Measurements from ENCODE around the gene GNG13.
A peak's percentile ranks its signal among the peaks of the same experiment; 100 is the strongest.

Gene GNG13

DNA sequence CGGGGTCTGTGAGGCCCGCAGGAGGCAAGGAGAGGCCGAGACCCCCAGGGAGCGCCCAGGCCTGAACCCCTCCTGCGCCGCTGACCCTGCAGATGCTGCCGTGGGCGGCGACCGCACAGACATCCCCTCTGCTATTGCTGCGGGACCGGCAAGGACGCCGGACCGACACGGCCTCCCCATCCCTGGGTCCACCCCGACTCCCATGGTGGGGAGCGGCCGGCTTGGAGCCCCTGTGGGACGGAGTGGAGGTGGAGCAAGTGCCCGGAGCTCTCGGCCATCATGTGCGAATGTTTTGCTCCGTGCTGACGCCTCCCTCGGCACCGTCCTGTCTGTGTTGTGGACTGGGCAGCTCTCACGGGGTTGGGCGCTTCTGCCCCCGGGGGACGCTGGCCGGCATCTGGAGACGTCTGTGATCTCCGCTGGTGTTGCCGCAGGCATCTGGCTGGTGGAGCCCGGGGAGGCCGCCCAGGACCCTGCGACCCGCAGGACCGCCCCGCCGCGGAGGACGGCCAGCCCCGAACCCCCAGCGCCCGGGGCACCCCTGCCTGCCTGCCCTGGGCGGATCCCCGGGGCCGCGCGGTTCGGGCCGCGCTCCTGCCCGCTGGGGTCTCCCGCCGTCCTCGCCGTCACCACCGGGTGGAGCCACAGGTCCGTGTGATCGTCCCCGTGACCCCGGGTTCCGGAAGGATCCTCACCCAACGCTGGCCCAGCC lies 12.8 kb upstream of the GNG13 start:
- no peak for DNase-seq (ENCODE audit: low read depth)

DNA sequence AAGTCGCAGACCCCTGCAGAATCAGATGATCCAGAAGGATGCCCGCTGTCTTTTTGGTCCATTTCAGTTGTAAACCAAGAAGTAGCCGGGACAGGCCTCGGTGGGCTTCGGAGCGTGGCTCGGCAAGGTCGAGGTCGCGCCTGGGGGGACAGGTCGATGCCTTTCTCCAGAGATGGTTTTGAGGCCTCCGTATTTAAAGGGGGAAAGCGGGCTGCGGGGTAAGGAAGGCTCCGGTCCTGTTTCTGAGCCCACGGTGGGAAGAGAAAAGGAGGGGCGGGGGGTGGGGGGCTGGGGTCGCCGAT lies 7.5 kb upstream of the GNG13 start:
- no peak for DNase-seq (ENCODE audit: low read depth)

DNA sequence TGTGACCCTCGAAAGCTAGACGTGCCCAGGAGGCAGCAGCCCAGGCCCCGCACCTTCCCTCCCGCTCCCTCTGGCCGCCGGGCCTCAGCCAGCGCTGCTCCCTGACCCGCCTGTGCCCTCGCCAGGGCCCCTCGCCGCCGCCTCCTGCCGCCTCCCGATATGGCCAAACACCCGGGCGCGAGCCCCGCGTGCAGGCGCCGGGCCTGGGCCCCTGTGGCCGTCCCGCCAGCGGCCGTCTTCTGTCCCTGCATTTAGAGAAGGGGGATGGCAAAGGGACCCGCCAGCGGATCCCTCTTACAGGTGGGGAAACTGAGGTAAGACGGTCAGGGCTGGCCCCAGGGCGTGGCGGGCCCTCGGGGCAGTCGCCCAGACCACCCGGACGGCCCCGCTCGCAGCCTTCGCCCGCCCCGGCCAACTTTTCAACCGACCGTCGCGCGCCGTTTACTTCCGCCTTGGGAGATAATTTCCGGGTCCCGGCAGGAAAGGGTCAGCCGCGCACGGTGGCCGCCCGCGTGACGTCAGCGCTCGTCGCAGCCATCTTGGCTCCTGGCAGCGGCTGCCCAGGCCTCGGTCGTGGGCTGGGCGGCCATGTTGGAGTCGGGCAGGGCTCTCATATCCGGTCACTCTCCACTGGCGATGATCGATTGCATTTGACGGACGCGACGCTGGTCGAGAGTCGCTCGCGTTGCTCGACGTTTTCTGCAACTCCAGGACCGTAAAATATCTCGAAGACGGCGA lies 7.0 kb upstream of the GNG13 start:
- peak; percentile 42 for DNase-seq (ENCODE audit: low read depth)

DNA sequence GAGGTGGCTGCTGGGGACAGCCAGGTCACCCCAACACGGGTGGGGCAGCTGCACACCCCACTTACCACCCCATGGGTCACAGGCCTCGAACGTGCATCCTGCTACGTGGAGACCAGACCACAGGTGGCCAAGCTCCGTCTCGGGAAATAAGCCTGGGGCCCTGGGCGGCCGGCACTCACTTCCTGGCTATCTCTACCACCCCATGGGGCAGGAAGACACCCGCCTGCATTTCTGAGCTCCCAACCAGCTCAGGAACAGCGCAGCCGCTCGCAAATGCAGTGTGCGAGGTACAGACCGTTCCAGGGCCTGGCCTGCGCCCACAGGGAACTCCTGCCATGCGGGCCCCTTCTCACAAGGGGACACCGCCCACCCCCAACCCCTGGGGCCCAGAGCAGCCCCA lies 4.9 kb upstream of the GNG13 start:
- DNase-seq (ENCODE audit: low read depth), result no peak

DNA sequence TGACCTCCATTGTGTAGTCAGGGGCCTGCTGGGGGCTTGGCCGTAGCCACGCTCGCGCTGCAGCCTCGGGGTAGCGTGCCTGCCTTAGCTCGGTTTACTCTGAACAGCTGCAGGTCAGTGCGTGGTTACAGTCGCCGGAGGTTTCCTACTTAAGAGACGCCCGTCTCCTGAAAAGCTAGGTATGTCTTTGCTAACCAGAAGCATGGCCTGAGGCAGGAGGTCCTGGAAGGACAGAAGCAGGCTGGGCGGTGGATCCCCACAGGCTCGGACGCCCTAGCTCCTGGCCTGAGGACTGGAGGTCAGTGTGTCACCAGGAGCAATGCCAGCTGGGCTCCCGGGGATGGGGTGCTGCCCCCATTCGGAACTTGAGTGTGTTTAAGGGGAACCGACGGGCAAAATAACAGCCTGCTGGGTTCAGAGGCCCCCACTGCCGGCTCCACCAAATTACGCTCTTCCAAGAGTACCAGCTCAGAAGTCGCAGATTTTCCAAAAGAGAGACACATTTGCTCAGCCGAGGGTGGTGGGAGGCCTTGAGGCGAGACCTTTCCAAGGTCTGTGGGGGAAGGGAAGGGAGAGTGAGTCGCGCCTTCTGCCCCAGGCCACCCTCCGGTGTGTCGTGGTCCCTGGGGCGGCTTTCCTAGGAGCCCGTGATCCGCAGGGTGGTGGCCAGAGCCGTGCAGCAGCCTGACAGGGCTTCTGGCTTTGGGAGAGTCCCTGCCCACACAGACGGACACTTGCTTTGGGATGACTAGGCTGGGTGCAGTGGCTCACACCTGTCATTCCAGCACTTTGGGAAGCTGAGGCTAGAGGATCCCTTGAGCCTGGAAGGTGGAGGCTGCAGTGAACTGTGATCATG lies 3.9 kb upstream of the GNG13 start:
- DNase-seq (ENCODE audit: low read depth), result no peak

DNA sequence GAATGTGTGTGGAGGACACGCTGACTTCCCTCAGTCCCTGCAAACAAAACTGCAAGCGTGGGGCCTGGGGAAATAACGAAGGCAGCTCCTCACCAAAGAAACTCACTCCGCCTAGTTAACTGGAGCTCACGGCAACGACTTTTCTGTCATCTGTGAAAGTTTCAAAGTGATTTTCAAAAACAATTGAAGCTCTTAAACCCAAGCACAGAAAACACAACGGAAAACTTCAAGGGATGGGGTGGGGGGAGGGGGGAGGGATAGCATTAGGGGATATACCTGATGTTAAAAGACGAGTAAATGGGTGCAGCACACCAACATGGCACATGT lies 3.2 kb upstream of the GNG13 start:
- no peak for DNase-seq (ENCODE audit: low read depth)

DNA sequence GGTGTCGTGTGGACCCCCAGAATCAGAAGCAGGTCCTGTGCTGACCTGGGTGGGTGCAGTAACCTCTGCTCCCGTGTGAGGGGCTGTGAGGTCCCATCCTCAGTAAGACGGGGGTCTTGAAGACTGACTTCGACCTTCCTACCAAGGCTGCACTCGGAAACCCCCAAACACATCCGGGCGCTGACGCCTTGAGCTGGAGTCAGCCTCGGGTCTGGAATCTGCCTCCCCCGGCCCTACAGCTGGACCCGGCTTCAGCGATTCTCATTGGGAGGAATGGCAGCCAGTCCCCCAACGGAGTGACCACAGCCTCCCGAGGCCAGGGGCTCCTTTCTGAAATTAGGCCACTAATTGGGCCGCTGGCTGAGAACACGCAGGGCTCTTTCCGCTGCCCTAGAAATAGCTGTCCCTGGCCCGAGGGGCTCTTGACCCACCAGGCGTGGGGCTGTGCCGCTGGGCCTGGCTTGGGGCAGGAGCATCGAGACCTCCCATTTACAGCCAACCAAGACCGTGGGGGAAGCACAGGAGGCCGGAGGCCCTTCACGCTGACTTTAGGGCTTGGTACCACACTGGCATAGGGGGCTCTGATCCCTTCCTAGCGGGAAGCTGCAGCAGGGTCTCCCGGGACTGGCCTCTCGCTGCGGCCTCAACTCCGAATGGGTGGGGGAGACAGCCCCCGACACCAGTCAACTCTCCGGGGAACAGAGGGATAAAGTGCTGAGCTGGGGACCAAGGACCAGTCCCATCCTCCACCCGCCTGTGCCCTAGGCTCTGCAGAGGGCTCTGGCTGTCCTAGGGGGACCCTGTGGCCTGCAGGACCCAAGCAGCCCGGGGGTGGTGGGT lies 2.6 kb upstream of the GNG13 start:
- no peak for DNase-seq (ENCODE audit: low read depth)

DNA sequence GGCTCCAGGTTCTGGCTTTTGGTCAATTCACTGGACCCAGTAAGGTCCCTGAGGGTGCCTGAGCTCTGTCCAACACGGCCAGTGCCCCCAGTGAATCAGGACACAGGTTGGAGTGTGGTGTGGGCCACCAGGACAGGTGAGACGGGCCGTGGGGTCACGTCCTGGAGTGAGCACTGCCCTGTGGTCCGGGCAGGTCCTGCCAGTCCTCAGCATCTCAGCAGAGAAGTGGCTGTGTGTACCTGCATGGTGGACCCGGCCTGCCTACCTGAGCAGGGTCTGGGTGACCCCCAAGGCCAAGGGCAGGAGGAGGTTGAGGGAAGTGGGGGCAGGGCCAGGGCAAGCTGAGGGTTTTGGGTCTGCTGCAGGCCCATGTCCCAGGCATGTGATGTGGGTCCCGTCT lies 1.9 kb upstream of the GNG13 start:
- DNase-seq (ENCODE audit: low read depth), result no peak

DNA sequence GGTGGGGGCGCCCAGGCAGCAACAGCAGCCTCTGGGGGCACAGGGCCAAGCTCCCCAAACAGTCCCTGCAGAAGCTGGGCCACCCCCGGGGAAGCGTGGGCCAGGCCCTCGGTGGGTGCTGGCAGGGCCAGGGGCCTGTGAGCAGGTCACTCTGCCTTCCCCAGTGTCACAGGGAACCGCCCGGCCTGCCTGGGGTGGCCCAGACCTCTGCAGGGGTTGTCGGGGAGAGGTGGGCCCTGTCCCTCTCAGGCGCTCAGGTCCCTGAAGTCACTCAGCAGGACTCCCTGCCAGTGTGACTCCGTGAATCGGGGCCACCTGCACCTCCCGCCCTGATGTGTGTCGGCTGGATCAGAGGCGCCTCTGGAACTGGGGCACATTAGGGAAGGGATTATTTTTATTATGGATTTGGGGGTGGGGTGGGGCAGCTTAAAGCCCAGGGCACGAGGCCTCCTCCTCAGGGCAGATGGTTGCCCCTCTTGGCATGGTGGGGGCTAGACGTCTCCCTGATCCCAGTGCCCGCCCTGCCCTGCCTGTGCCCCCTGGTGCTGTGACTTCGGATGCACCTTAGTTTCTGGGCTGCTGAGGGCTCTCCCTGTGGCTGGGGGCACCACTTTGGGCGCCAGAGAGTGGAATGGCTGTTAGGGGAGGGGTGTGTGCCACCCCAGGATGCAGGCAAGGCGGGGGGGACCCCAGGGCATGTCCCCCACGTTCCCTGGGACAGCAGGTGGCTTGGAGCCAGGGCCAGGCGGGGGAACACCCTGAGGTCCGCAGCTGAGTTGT lies 1.2 kb upstream of the GNG13 start:
- DNase-seq (ENCODE audit: low read depth), result no peak

DNA sequence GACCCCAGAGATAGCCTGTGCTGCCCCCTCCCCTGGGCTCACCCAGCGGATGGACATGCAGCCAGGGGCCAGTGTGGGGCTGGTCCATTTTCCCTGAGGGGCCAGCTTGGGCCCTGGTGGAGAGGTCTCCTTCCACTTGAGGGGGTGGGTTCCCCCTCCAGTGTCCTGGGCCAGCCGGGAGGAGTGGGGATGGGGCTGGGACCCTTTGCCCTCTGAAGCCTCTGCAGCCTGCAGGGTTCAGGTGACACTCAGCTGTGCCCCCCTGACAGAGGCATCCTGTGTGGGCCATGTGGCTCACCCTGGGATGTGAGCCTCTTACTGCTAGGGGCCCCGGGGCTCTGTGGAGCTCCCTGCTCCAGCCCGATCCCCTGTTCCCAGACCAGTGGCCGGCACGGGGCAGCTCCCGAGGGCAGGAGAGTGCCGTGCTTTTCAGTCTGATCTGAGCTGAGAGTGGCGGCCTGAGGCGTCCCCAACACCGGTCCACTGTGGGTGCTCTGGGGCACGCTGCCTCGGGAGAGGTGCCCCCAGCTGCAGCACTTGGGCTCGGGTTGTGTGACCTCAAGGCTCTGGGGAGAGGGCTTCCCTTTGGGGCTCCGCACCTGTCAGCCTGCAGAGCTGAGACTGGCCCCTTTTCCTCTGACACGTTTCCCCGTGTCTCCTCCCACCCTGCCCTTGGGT lies 439 bp upstream of the GNG13 start:
- DNase-seq (ENCODE audit: low read depth), result no peak

DNA sequence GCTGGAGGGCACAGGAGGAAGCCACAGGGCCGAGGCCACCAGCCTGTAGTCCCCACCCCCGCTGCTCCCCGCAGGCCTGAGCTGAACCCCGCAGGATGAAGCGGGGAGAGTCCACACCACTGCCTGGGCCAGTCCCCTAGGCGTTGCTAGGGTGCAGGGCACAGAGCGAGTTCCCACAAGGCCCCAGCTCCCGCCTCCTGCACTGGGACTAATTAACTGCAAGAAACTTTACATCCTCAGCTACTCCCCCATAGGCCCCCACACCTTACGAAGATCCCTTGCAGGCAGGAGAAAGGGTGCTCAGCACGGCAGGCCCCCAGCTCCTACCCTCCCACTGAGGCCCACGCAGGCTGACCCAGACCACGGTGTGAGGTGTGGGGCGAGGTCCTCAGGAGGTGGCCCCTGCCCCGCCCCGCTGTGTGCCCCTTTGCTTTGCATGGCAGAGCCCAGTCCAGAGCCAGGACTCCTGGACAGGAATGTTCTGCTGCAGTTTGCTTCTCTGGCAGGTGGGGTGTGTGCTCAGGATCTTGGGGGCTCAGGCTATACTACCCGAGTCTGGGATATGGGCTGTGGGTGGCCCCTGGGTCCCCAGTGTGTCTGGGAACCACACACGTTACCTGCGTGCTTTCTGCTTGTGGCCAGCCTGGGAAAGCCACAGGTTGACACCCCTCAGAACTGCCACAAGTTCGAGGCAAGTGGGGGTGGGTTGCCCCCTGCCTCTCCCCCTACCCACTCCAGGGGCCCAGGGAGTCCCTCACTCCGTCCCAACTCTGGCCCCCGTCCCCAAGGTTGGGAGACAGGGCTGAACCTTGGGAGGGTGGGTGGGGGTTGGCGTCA lies 1.2 kb downstream of the GNG13 start:
- no peak for DNase-seq (ENCODE audit: low read depth)

DNA sequence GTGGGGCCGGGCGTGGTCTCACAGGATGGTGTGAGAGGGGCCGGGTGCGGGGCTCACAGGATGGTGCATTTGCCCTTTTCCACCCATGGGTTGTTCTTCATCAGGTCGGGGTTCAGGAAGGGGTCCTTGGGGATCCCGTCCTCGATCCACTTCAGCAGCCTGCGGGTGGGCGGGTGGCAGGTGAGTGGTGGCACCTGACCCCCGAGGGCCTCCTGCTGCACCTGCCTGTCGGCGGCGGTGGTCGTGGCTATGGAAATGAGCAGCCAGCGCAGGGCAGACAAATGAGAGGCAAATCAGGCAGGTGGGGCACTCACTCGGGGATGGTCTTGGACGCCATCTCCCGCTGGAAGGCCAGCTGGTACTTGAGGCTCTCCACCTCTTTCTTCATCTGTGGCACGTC lies 1.9 kb downstream of the GNG13 start:
- no peak for DNase-seq (ENCODE audit: low read depth)

DNA sequence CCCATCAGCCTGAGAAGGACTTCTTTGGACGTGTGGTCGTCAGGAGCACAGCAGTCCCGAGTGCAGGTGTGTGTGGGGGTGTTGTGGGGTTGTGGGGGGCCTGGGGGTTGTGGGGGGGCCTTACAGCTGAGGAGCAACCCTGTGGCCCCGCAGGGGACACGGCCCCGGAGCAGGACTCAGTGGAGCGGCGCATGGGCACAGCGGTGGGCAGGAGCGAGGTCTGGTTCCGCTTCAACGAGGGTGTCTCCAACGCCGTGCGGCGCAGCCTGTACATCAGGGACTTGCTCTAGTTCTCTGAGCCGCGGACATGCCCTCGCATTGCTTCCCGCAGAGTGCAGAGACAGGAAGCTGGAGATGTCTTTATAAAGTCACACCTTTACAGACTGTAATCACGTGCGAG lies 2.8 kb downstream of the GNG13 start:
- no peak for DNase-seq (ENCODE audit: low read depth)

DNA sequence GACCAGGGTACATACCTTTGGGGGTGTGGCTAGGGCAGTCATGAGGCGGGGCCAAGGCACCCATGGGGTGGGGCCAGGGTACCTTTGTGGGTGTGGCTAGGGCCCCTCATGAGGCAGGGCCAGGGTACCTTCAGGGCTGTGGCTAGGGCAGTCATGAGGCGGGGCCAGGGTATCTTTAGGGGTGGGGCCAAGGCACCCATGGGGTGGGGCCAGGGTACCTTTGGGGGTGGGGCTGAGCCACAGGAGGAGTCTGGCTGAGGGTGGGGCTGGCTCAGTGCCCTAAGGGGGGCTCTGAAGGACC lies 3.5 kb downstream of the GNG13 start:
- no peak for DNase-seq (ENCODE audit: low read depth)

DNA sequence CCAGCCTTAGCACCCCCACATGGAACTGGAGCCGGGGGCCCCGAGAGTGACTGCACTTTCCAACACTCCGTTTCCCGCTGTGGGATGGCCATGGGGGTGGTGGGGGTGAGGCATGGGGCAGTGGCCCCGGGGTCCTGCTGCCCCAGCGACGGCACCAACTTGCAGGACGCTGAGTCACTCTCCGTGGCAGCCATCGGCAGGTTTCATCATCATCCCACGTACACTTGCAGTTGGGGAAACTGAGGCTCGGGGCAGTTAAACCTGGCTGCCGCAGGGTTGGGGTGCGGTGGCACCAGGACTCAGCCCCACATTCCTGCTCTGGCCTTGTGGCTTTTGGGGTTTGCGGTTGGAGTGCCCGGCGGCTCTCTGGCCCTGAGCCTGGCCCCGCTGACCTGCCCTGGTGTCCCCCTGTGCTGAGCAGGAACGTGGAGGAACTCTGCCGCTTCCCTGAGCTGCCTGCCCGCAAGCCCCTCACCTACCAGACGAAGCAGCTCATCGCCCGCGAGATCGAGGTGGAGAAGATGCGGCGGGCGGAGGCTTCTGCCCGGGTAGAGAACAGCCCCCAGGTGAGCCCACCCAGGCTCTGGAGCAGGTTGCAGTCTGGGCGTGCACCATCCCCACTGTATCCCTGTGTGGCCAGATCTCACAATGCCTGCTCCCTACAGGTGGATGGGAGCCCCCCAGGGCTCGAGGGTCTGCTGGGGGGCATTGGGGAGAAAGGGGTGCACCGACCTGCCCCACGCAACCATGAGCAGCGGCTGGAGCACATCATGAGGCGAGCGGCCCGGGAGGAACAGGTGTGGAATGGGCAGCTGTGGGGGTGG lies 4.0 kb downstream of the GNG13 start:
- DNase-seq (ENCODE audit: low read depth), result no peak

DNA sequence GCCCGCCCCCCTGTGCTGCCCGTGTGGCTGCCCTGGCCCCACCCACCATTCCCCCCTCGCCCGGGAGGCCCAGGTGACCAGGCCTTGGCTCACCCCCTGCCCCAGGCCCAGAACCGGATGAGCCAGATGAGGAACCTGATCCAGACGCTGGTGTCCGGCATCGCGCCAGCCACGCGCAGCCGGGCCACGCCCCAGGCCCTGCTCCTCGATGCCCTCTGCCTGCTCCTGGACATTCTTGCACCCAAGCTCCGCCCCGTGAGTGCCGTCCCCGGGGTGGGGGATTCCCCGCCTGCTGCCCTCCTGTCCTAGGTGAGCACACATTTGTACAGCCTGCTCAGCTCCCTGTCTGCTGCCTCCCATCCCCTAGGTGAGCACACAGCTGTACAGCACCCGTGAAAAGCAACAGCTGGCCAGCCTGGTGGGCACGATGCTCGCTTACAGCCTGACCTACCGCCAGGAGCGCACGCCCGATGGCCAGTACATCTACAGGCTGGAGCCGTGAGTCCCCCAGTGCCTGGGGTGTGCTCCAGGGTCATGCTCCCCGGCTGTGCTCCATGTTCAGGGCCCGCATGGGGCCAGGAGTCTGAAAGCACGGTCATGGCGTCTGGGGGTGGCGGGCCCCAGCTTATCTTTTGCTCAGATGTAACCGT lies 4.8 kb downstream of the GNG13 start:
- DNase-seq (ENCODE audit: low read depth), result no peak

DNA sequence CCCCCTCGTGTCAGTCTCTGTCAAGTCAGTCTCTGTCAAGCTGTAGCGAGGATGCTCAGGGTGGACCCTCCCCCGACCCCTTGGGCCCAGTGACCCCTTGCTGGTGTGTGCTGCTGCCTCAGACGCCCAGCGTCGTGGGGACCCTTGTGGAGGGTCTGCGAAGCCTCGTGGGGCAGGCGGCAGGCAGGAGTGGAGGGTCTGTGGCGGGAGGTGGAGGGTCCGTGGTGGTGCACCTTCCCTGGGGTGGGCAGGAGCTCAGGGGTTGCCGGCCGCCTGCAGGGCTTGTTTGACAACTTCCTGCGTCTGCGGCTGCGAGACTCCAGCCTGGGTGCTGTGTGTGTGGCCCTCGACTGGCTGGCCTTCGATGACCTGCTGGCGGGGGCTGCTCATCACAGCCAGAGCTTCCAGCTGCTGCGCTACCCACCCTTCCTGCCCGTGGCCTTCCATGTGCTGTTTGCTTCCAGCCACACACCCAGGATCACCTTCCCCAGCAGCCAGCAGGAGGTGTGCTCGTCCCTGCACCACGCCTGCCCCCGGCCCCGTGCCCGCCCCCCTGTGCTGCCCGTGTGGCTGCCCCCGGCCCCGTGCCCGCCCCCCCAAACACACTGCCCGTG lies 5.6 kb downstream of the GNG13 start:
- no peak for DNase-seq (ENCODE audit: low read depth)

DNA sequence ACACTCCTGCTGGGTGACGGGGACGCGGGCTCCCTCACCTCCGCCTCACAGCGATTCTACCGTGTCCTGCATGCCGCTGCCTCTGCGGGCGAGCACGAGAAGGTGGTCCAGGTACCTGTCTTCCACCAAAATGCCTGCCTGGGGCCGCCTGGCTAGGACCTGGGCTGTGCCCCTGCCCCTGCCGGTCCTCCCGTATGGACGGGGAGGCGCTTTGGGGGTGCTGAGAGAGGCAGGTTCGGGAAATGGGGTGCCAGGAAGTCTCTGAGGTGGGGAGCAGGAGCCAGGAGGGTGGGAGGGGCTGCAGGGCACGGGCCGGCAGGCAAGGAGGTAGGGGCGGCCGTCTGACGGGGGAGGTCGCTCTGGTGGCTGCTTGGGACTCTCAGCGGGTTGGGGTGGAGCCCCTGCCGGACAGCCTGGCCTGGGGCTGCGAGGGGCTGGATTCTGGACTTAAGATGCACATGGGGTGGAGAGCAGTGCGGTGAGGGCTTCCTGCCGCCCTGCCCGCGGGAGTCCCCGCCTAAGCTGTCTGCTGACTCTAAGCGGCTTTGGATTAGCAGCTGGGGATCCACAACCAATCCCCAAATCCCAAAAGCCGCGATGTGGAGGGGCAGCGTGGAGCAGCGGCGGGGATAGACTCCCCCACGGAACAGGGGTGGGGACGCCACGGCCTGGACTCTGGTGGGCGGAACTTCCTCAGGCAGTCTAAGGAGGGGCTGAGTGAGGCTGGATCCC lies 6.3 kb downstream of the GNG13 start:
- DNase-seq (ENCODE audit: low read depth), result no peak

Data from GM04503 (cell line).